NCI-H2196 treated with DMSO at 0.1 percent for 48 hours (cell line): ENCODE measurements around the gene ASB1.

Experiments used
- DNase-seq: peaks from one replicate; lab custom pipeline; 2025; ENCODE audit not compliant: unreplicated experiment; lab: John Stamatoyannopoulos, UW

Gene ASB1

GRCh38 chr2:238426568-238427434, at the start of gene ASB1:
Gene ASB1, plus strand, starts transcription at chr2:238426927. Its CDS starts 144 bp downstream, at chr2:238427071.
- DNase-seq: peak; percentile 55

DNA sequence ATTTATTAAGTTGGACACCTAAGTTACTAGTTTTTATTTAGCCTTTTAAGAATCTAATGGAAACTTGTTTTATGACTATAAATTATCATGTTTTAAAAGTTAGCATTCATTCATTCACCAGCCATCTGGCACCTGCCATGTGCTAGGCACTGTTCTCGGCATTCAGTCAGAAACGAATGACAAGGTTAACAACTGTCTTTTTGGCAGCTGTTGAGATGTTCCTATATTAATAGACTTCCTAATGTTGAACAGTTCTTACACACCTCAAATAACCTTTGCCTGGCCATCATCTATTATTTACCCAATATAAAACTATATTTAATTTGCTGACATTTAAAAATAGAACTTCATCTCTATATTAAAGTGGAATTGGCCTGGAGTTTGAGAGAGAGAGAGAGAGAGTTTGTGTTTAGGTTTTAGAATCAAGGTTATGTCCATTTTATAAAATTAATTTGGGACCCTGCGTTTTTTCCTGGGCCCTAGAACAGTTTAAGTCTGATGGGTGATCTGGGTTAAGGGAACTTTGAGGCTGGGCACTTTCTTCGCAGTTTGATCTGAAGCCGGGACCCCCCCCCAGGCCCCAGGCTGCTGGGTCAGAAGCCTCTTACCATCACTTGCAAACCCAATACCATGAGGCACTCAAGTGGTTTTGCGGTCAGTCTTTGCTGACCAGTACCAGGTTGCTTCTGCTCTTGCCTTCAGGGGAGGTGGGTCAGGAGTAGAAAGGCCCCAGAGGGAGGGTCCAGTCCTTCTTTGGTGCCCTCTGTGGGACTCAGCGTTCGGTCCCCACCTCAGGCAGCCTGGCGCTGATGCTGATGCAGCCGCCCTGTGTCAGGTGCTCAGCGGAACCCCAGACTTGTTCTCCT, 48.3 kb upstream of the ASB1 start:
- DNase-seq: no peak

DNA sequence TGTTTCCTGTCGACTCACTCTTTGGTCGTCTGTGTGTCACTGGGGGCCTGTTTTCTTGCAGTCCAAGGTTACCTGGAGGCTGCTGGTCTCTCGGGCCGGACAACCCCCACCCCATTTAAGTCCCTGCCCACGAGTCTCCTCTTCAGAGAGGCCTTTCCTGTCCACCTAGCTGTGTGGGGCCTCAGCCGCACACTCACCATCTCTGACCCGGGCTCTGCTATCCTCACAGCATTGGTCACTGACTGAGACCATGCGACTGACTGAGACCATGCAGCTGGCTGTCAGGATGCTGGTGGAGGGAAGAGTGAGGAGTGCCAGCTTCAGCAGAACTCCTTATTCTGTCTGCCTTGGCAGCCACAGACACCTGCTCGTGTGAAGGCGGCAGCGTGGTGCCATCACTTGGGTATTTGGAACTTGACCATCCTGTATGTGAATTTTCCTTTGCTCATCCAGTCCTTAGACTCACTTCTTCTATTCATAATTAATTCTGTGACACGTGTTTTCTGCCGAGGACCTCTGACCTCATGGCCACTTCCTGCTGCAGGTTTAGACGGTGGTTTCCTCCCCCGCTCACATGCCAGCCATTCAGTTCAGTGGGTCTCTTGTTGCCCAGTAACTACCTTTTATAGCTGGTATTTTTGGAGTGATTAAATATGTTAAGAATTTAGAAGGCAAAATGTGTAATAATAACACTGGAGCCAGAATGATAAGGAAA, 47.5 kb upstream of the ASB1 start:
- DNase-seq: peak; percentile 26

GRCh38 chr2:238380336-238380735, 46.4 kb upstream of the ASB1 start:
- no peak for DNase-seq

DNA sequence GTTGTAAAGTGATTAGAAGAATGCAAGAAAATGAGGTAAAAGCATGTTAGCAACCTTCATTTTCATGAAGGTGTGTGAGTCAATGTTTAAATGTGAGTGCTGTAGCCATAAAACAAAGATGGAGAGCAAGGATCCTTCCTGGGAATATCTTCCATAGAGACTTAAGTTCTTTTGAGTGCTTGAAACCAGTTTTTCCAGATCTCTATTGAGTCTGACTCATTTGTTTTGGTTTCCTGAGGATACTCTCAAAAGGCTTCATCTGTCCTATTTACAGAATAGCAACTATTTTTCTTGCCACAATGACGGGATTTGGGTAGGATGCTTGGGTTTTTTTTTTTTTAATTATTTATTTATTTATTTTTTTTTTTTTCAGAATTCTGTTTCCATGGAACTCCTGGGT, 45.9 kb upstream of the ASB1 start:
- no peak for DNase-seq

DNA sequence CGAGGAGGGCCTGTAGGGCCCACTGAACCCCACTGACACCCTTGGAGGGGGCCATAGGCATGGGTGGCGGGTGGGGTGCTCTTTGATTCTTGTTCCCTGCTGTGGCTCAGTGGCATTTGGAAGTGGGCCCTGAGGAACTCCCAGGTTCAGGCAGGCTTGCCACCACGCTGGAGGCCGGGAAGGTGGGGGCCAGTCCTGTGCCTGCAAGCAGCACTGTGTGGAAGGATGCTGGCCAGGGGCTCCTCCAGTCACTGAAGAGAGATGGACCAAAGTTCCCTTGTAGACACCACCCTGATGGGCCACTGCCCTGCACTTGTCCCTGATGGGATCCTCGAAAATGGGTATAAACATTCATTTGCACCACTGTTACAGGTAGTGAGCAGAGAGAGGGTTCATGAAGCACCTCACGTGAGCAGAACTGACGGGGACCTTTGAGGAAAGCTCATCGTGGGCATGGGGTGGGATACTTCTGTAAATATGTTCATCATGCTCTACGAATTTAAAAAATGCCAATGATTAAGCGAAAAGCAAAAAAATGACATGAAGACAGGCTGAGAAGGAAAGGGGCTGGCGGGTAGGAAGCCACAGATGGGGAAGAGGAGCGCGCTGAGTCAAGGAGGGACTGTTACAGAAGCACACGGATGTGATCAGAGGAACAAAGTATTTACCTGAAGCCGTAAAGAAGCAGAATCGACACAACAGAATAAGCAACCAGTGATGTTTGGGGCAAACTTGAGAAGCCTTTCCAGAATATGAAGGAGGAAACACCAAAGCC, 45.2 kb upstream of the ASB1 start:
- DNase-seq: no peak

DNA sequence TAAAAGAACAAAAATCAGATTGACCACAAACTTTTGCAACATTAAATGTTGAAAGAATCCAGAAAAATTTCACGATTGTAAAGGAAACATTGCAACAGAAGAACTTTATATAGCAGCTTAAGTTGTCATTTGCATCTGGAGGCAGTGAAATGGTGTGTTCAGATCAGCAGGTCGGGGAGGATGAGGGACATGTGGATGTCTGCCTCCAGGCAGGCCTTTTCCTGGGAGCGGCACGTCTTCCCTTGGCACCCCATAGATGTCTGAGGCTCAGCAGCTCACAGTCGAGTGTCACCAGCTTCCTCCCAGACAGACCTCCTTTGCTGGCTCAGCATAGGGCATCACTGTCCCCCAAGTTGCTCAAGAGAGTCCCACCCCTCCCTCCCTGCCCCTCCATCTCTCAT, 44.3 kb upstream of the ASB1 start:
- DNase-seq: no peak

DNA sequence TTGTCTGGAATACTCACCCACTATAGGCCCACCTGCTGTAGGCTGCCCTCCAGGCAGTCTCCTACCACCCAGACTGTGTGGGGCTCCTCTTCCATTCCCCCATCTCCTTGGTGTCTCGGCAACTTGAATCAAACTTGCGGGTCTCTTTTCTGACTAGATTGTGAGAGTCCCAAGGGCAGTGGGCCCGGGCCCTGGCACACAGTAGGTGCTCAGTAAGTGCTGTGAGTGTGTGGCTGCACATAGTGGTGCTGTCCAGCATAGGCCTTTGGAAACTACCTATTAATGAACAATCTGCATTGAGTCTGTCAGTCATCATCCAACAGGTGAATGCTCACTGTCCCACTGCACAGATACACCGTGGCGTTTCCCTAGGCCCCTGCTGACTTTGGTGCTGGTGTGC, 43.6 kb upstream of the ASB1 start:
- DNase-seq: no peak

DNA sequence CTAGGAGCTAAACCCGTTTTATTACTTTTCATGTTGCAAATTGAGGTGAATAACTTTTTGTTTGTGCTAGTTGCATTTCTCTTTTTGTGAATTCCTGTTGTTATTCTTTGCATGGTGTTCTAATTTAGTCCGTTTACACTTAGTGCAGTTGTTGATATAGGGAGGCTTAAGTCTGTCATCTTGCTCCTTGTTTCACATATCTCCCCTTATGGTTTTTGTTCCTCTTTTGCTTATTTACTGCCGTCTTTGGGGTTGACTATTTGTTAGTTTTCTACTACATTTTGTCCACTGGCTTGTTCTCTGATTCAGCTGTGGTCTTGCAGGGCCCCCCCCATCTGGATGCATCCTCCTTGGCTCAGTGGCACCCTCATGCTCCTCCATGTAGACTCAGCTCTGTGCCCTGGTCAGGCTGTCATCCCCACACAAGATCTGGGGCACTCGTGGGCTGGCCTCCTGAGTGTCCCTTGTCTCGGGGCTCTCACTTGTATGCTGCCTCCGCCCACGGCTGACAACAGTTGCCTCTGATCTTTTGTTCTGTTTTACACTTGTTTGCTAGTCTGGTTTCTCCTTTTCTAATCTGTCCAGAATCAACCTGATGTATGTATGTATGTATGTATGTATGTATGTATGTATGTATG, 42.9 kb upstream of the ASB1 start:
- no peak for DNase-seq

DNA sequence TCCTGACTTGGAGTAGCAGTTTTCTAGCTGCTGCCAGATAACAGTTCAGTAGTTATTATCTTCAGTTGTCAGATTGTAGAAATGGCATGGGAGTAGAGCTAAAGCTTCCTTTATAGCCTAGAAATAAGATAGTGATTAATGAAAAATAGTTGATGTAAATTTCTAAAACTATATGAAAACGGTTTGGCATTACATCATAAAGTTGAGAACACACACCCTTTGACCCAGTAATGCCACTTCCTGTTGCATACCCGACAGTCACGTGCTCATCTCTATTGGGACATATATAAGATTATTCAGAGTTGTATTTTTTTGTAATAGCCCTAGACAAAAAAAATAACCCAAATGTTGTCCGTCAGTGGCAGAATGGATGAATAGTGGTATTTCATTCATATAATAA, 39.4 kb upstream of the ASB1 start:
- DNase-seq: no peak

DNA sequence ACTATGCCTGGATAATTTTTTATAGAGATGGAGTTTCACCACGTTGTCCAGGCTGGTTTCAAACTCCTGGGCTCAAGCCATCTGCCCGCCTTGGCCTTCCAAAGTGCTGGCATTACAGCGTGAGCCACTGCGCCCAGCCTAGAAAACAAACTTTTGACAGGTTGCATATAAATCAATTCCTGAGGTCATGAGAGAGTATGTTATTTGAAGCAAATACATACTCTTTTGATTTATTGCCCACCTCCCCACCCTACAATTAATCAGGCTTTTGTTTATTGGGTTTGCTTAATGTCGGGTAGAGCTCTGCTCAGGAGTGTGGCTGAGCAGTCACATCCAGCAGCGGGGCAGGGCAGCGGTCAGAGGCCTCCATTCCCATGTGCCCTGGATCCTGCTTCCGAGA, 37.9 kb upstream of the ASB1 start:
- no peak for DNase-seq

- DNase-seq: peak; percentile 82
Measured at GRCh38 chr2:238389988-238390589, 36.6 kb upstream of the ASB1 start.

DNA sequence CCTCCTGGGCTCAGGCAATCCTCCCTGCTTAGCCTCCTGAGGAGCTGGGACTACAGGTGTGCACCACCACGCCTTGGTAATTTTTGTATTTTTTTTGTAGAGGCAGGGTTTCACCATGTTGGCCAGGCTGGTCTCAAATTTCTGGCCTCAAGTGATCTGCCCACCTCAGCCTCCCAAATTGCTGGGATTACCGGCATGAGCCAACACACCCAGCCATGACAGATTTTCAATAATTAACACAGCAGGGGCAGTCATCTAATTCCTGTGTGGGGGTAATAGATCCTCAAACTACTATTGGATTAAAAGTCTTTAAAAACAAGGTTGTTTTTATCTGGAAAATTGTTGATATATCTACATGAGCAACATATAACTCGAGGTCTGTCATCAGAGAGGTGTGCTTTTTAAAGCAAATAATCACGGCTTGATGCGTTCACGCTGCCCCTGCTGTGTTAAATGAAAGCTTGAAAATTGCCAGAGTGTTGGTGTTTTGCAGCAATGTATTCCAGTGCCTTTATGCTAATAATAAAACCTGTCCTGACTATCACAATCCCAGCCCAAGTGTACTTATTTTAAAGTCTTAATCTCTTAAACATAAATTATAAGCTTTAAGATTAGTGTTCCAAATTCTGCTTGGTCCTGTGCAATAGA, 35.6 kb upstream of the ASB1 start:
- DNase-seq: no peak

GRCh38 chr2:238396663-238397062, 30.1 kb upstream of the ASB1 start:
- DNase-seq: no peak

GRCh38 chr2:238397356-238397755, 29.4 kb upstream of the ASB1 start:
- no peak for DNase-seq

- no peak for DNase-seq
Measured at GRCh38 chr2:238398577-238398976, 28.1 kb upstream of the ASB1 start.

GRCh38 chr2:238399094-238399493, 27.6 kb upstream of the ASB1 start:
- DNase-seq: no peak

DNA sequence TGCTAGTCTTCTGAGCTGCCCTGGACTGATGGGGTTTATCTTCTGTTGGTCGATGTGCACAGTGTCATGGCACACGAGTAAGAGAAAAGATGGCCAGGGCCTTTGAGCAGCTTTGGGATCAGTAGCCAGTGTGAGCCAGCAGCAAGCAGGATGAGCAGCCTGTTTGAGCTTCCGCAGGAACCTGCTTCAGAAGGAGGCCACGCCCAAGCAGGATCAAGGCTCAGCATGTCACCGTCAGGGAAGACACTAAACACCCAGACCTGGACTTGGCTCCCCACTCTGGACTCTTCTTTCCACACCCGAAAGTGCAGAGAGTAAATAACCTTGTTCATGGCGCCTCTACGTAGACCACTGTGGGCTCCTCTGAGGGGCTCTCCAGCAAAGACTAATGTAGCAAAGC, 25.2 kb upstream of the ASB1 start:
- no peak for DNase-seq

GRCh38 chr2:238403632-238404405, 22.9 kb upstream of the ASB1 start:
- DNase-seq: no peak
